ENCODE data around the gene LARP4. TPM values are rescaled to one million over a fixed set of nuclear protein-coding genes. Genes with fewer than 3 reads are reported as not detected.

Gene LARP4
- total RNA-seq, 1 donor from 2014 or later = 88.4 TPM

GRCh38 chr12:50504798-50505674 is 104.4 kb downstream of the LARP4 start, which contains the start of gene DIP2B:
DIP2B (plus strand) TSS chr12:50504985; CDS start chr12:50505141, 156 bp downstream.
- Histone ChIP-seq H3K4me2 (peak within 1 kb of the TSS; percentile 83), H3K27ac (peak within 1 kb of the TSS; percentile 85), H3K9ac (peak within 1 kb of the TSS; percentile 85), H3K4me3 (peak within 1 kb of the TSS; percentile 68), H3K79me2 (ENCODE audit: low read depth) (peaks cover 49% of the 10 kb centered on the region), H3K9me3 (ENCODE audit: low read depth) (no peaks in the 10 kb centered on the region), H4K20me1 (ENCODE audit: low read depth) (peaks cover 26% of the 10 kb centered on the region), H3F3A (ENCODE audit: low read depth) (no peaks in the 10 kb centered on the region), H3K27me3 (no peaks in the 10 kb centered on the region), H3K36me3 (no peaks in the 10 kb centered on the region), H2AFZ (replicated peaks) (peak within 1 kb of the TSS; percentile 86), H3K4me1 (peaks cover 12% of the 10 kb centered on the region)
- TF ChIP-seq CTCF (IDR thresholded peaks at IDR 0.05) = peak; percentile 86
- TF ChIP-seq EZH2 (IDR thresholded peaks at IDR 0.05) = peak; percentile 50
- no peak for TF ChIP-seq EZH2phosphoT487 (IDR thresholded peaks at IDR 0.05)
- Mint-ChIP-seq H3K27me3 (ENCODE audit: insufficient read depth, low read depth) (no peaks in the 10 kb centered on the region), H3K36me3 (no peaks in the 10 kb centered on the region), H3K4me1 (peaks cover 26% of the 10 kb centered on the region), H3K4me3 (peak within 1 kb of the TSS; percentile 98), H3K27ac (peak within 1 kb of the TSS; percentile 70), H3K9me3 (peaks cover 6% of the 10 kb centered on the region)
- DNase-seq (ENCODE audit: low spot score) = peak; percentile 97

GRCh38 chr12:50505675-50506530 is 105.2 kb downstream of the LARP4 start:
- peak; percentile 49 for DNase-seq (ENCODE audit: low spot score)
- H2AFZ ChIP-seq (replicated peaks) = peak overlapping the region; percentile 71
- Mint-ChIP-seq H3K27ac (peak overlapping the region; percentile 70), H3K36me3 (no peaks in the 10 kb centered on the region), H3K27me3 (ENCODE audit: insufficient read depth, low read depth) (no peaks in the 10 kb centered on the region), H3K4me3 (peak overlapping the region; percentile 98), H3K4me1 (peaks cover 26% of the 10 kb centered on the region), H3K9me3 (peaks cover 1% of the 10 kb centered on the region)
- H3K36me3 ChIP-seq = no peaks in the 10 kb centered on the region
- H3K4me1 ChIP-seq = peaks cover 12% of the 10 kb centered on the region
- H3K9me3 ChIP-seq (ENCODE audit: low read depth) = no peaks in the 10 kb centered on the region
- H3K4me2 ChIP-seq = peak overlapping the region; percentile 83
- H3K79me2 ChIP-seq (ENCODE audit: low read depth) = peaks cover 57% of the 10 kb centered on the region
- H4K20me1 ChIP-seq (ENCODE audit: low read depth) = peaks cover 29% of the 10 kb centered on the region
- H3F3A ChIP-seq (ENCODE audit: low read depth) = no peaks in the 10 kb centered on the region
- H3K27ac ChIP-seq = no peak overlapping the region
- H3K9ac ChIP-seq = peak overlapping the region; percentile 85
- H3K4me3 ChIP-seq = peak overlapping the region; percentile 68
- TF ChIP-seq EZH2phosphoT487 (IDR thresholded peaks at IDR 0.05) = no peak
- TF ChIP-seq EZH2 (IDR thresholded peaks at IDR 0.05) = peak; percentile 43
- no peaks in the 10 kb centered on the region for H3K27me3 ChIP-seq

DNA sequence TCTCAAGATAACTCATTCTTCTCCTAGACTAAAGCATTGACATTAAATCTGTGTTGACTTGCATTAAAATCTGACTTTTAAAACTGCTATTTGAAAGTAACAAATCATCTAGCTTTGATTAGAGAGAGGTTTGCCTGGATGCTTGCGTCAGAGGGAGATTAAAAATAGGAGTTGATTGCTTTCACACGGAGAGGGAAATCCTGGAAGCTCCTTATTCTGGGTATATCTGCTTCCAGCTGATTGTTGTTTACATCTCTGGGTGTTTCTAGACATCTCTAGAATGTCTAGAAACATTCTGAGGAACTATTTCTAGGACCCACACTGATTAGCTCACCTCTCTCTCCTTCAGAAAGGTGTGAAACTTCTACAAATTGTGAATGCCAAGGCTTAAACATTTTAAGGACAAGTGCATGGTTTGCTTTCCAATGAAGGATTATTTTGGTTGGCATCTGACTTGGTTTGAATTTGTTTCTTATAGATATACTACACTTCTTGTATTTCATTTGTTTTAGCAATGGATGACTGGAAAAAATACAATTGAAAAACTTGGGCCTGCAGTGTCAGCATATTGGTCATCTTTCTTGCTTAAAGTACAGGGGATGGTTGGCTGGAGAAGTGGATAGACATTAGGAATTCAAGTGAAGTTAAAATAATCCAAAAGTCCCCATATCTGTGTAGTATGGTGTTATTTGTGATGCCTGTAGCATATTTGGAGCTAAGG is 106.2 kb downstream of the LARP4 start:
- H2AFZ ChIP-seq (replicated peaks) = no peak overlapping the region
- Mint-ChIP-seq H3K27ac (no peak overlapping the region), H3K4me1 (peaks cover 26% of the 10 kb centered on the region), H3K9me3 (no peaks in the 10 kb centered on the region), H3K36me3 (no peaks in the 10 kb centered on the region), H3K4me3 (peak overlapping the region; percentile 98), H3K27me3 (ENCODE audit: insufficient read depth, low read depth) (no peaks in the 10 kb centered on the region)
- H3F3A ChIP-seq (ENCODE audit: low read depth) = no peaks in the 10 kb centered on the region
- H3K9ac ChIP-seq = peak overlapping the region; percentile 85
- peaks cover 12% of the 10 kb centered on the region for H3K4me1 ChIP-seq
- no peaks in the 10 kb centered on the region for H3K36me3 ChIP-seq
- peaks cover 67% of the 10 kb centered on the region for H3K79me2 ChIP-seq (ENCODE audit: low read depth)
- no peaks in the 10 kb centered on the region for H3K9me3 ChIP-seq (ENCODE audit: low read depth)
- peak overlapping the region; percentile 68 for H3K4me3 ChIP-seq
- DNase-seq (ENCODE audit: low spot score) = no peak
- TF ChIP-seq EZH2phosphoT487 (IDR thresholded peaks at IDR 0.05) = no peak
- TF ChIP-seq EZH2 (IDR thresholded peaks at IDR 0.05) = no peak
- TF ChIP-seq CTCF (IDR thresholded peaks at IDR 0.05) = no peak
- H4K20me1 ChIP-seq (ENCODE audit: low read depth) = peaks cover 29% of the 10 kb centered on the region
- peak overlapping the region; percentile 83 for H3K4me2 ChIP-seq
- H3K27me3 ChIP-seq = no peaks in the 10 kb centered on the region
- H3K27ac ChIP-seq = no peak overlapping the region

Measured in neural progenitor cell (in vitro differentiated cells).